Tibial artery (tissue), 4 donors: ENCODE measurements around the gene UFM1.

Experiments
- DNase-seq, 2 donors: peaks; one replicate each; pipeline ENCODE4 v3.0.0-alpha.2; 2019
- H3K27ac ChIP-seq, 2 donors: fragments of 200-600 bp; sonication (generic) in 1 of 2; 1 replicate in 1 of 2; 2 replicates in 1 of 2; pipeline ENCODE4 v1.5.1; 2018 to 2019; ENCODE audit warnings: mild to moderate bottlenecking in 1 of 2
- H3K27me3 ChIP-seq, 2 donors: fragments of 200-600 bp; sonication (generic) in 1 of 2; one replicate each; pipeline versions ENCODE4 v1.5.1 to v1.6.0; 2016 to 2019
- H3K36me3 ChIP-seq, 3 donors: fragments of 200-600 bp; sonication (generic) in 2 of 3; one replicate each; pipeline ENCODE4 v1.5.1; 2016 to 2019; ENCODE audit warnings: mild to moderate bottlenecking in 2 of 3
- H3K4me1 ChIP-seq, 4 donors: fragments of 200-600 bp; sonication (generic) in 2 of 4; 1 replicate in 3 of 4; 2 replicates in 1 of 4; pipeline ENCODE4 v1.5.1; 2016 to 2019
- H3K4me3 ChIP-seq, 2 donors: fragments of 200-600 bp; sonication (generic) in 1 of 2; 1 replicate in 1 of 2; 2 replicates in 1 of 2; pipeline ENCODE4 v1.5.1; 2018 to 2019; ENCODE audit warnings: mild to moderate bottlenecking in 2 of 2
- H3K9me3 ChIP-seq, 3 donors: fragments of 200-600 bp; sonication (generic) in 1 of 3; one replicate each; pipeline ENCODE4 v1.5.1; 2016 to 2019
- intact Hi-C: fragments of 100-400 bp; cut with DNase I; formaldehyde crosslinking; loops from one replicate; pipeline ENCODE4 v1.15.0; 2023; ENCODE audit warnings: low total_unique reads
- TF ChIP-seq, protein P1 (sequence below), 2 experiments: fragments of 200-600 bp in 1 of 2; fragments of 450-650 bp in 1 of 2; IDR thresholded peaks; one replicate each; pipeline ENCODE4 v1.5.1; 2017 to 2019; ENCODE audit warnings: antibody characterized with exemption in 2 of 2, mild to moderate bottlenecking in 1 of 2, moderate library complexity in 1 of 2

The UFM1 gene

DNA sequence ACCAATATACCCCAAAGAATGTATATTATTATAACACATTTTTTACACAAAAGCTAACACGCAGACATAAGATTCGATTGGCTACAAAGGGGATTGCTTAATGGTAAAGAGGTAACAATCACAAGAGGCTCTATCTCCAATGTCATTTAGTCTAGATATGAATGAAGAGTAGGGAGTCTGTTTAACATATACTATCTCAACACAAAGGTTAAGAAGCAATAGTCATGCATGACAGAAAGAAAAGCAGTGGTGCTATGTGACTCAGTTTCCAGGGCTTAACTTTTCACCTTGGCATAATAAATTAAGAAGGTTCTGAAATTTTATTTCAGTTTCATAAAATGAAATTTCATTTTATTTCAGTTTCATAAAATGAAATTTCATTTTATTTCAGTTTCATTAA lies 33.3 kb downstream of the UFM1 start:
- TF ChIP-seq, protein P1, sequence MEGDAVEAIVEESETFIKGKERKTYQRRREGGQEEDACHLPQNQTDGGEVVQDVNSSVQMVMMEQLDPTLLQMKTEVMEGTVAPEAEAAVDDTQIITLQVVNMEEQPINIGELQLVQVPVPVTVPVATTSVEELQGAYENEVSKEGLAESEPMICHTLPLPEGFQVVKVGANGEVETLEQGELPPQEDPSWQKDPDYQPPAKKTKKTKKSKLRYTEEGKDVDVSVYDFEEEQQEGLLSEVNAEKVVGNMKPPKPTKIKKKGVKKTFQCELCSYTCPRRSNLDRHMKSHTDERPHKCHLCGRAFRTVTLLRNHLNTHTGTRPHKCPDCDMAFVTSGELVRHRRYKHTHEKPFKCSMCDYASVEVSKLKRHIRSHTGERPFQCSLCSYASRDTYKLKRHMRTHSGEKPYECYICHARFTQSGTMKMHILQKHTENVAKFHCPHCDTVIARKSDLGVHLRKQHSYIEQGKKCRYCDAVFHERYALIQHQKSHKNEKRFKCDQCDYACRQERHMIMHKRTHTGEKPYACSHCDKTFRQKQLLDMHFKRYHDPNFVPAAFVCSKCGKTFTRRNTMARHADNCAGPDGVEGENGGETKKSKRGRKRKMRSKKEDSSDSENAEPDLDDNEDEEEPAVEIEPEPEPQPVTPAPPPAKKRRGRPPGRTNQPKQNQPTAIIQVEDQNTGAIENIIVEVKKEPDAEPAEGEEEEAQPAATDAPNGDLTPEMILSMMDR (IDR thresholded peaks at IDR 0.05): no peak
- Histone ChIP-seq H3K27ac (no peak overlapping the region), H3K4me3 (no peak overlapping the region), H3K36me3 (no peaks in the 10 kb centered on the region), H3K4me1 (no peaks in the 10 kb centered on the region), H3K27me3 (no peaks in the 10 kb centered on the region), H3K9me3 (no peaks in the 10 kb centered on the region)
- intact Hi-C loops: no loop called here
- no peak for DNase-seq

DNA sequence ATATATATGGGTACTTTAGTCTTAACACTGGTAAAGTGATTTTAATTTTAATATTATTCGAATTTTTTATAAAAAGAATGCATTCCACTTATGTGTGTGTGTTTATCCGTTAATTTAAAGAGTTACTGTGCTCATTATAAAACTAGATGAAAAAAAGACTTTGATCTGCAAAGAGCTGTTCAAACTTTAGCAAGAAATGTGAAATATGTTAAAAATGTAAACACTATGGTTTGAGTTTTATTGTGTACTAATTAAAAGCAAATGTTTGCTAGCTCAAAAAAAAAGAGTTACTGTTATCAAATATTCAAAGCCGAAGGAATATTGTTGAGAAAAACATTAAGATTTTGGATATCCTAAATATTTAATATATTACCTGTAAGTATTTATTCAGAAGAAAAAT lies 34.5 kb downstream of the UFM1 start:
- Histone ChIP-seq H3K27me3 (no peaks in the 10 kb centered on the region), H3K36me3 (no peaks in the 10 kb centered on the region), H3K4me1 (no peaks in the 10 kb centered on the region), H3K4me3 (no peak overlapping the region), H3K27ac (no peak overlapping the region), H3K9me3 (no peaks in the 10 kb centered on the region)
- intact Hi-C loops: no loop called here
- no peak for DNase-seq
- TF ChIP-seq, protein P1 (IDR thresholded peaks at IDR 0.05): no peak

DNA sequence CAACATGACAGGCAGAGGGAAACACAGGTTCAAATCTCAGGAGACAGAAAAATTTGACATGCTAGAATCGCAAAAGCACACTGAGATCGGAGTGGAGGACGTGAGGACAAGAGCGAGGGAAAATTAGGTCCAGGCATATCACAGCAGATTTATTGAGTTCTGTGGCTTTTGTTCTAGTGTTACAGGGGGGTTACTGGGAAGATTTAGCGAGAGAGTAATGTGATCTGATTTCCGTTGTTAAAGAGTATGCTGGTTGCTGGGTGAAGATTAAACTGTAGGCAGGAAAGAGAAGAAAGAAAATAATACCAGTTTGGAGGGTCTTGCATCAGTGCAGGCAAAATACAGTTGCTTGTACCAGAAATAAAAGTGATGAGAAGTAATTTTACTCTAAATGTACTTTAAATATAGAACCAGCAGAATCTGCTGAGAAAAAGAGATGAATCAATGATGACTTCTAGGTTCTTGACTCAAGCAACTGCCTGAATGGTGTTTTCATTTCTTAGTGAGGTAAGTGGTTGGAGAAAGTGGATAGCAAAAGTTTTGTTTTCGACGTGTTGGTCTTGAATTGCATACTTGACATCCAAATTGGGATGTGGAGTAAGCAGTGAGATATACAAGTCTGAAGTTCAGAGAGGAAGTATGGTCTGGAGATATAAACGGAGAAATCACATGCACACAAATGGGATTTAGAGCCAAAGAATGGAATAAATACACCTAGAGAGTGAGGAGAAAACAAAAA lies 35.7 kb downstream of the UFM1 start:
- Histone ChIP-seq H3K4me3 (no peak overlapping the region), H3K27ac (no peak overlapping the region), H3K4me1 (no peaks in the 10 kb centered on the region), H3K36me3 (no peaks in the 10 kb centered on the region), H3K9me3 (no peaks in the 10 kb centered on the region), H3K27me3 (no peaks in the 10 kb centered on the region)
- intact Hi-C loops: no loop called here
- no peak for DNase-seq
- TF ChIP-seq, protein P1 (IDR thresholded peaks at IDR 0.05): no peak

DNA sequence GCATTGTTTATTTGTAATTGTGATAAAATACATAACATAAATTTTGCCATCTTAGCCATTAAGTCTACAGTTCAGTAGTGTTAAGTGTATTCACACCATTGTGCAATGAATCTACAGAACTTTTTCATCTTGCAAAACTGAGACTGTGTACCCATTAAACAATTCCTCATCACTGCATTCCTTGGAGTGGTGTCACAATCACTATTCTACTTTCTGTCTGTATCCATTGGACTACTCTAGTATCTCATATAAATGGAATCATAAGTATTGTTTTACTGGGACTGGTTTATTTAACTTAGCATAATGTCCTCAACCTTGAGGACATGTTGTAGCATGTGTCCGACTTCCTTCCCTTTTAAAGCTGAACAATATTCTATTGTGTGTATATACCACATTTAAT lies 36.8 kb downstream of the UFM1 start:
- H3K4me1 ChIP-seq: no peaks in the 10 kb centered on the region
- TF ChIP-seq, protein P1 (IDR thresholded peaks at IDR 0.05): no peak
- intact Hi-C loops: no loop called here
- no peak for DNase-seq
- no peaks in the 10 kb centered on the region for H3K36me3 ChIP-seq
- no peak overlapping the region for H3K4me3 ChIP-seq
- H3K9me3 ChIP-seq: no peaks in the 10 kb centered on the region
- H3K27me3 ChIP-seq: no peaks in the 10 kb centered on the region
- H3K27ac ChIP-seq: no peak overlapping the region

DNA sequence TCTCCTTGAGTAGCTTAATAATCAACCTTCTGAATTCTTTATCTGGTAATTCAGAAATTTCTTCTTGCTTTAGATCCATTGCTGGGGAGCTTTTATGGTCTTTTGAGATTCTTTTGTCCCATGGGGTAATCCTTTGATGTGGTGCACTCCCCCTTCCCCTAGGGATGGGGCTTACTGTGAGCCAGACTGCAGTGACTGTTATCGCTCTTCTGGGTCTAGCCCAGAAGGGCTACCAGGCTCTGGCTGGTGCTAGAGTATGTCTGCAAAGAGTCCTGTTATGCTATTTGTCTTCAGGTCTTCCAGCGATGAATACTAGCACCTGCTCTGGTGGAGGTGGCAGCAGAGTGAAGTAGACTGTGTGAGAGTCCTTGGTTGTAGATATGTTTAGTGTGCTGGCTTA lies 41.7 kb downstream of the UFM1 start:
- H3K36me3 ChIP-seq: no peaks in the 10 kb centered on the region
- no peak overlapping the region for H3K4me3 ChIP-seq
- H3K9me3 ChIP-seq: no peaks in the 10 kb centered on the region
- TF ChIP-seq, protein P1 (IDR thresholded peaks at IDR 0.05): no peak
- intact Hi-C loops: no loop called here
- no peaks in the 10 kb centered on the region for H3K4me1 ChIP-seq
- H3K27me3 ChIP-seq: no peaks in the 10 kb centered on the region
- no peak for DNase-seq
- no peak overlapping the region for H3K27ac ChIP-seq
